ELR (cell line): ENCODE data around the gene ANKRD1.
"Not testable (repeated sequence)": the region's sequence is repeated elsewhere in the genome, so short reads cannot be mapped to it uniquely, and the experiment has no call there.

Source experiments
- DNase-seq: peaks from one replicate; pipeline ENCODE4 v3.0.0-alpha.2; 2015; ENCODE audit warnings: low read depth

ANKRD1 gene

DNA sequence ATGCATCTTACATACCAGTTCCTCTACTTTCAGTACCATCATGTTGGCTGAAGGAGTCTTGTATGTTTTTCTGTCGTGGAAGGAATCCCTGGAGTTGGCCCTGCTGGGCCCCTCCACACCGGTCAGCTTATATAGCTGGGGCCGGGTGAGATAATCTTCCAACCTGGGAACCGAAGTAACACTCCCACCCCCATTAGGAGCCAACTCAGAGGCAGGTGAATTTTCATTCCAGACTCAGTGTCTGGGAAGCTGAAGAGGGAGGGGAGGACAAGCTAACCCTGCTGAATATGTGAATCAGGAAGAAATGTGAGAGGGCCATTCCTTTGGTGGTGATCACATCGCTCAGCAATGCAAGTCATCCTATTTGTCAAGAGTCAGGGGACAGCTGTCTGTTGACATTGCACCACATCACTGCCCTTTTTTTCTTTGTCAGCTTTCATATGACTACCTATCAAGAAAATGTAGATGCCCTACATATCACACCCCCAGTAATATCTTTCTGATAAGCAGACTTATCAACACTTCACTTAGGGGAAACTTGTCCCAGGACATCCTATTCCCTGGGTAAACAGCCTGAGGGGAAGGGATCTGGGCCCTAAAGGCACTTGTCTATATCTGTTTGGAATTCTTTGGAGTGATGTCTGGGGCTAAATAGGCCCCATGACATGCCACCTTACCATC, at the start of gene ANKRD1:
ANKRD1 (minus strand) TSS at position 102 of the 681 bp plus-strand sequence; CDS start at position 42, 60 bp downstream.
- peak; percentile 94 for DNase-seq

DNA sequence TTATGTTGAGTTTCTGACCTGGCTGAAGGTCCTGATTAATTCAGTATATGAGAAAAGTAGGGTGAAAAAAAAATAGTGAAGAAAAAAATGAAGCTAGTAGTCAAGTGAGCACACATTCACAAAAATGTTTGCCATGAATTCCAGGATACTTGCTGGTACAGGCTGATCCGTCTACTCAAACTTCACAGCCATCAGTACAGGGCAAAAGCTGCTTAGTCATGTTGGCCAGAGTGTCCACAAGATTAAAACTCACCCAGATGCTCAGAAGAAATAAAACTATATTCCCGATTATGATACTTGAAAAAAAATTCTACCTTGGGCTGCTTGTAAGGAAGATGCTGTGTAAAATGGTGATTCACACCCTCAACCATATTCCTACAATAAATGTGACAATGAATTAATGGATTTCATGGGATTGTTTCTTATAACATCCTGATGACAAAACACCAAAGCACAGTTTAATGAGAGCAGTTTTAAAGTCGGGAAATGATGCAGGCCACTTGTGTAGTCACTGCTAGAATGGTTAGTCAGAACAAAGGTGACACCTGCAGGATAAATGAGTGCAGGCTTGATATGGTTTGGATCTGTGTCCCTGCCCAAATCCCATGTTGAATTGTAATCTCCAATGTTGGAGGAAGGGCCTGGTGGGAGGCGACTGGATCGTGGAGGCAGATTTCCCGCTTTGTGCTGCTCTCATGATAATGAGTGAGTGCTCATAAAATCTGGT, 49.2 kb upstream of the ANKRD1 start:
- DNase-seq: peak; percentile 59

DNA sequence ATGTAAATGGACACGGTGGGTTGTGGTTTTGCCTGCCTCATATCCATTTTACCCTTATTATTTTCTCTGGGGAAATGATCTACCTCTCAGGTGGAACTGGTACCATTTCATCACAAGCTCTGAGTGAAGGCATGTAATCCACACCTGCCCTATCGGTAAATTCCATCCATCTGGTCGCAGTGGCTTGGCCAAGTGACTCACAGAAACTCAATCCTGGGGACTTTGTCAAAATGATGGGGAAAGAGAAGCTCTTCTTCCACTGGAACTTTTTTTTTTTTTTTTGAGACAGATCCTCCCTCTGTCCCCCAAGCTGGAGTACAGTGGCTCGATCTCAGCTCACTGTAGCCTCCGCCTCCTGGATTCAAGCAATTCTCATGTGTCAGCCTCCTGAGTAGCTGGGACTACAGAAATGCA, 48.2 kb upstream of the ANKRD1 start:
- DNase-seq: peak; percentile 27

DNA sequence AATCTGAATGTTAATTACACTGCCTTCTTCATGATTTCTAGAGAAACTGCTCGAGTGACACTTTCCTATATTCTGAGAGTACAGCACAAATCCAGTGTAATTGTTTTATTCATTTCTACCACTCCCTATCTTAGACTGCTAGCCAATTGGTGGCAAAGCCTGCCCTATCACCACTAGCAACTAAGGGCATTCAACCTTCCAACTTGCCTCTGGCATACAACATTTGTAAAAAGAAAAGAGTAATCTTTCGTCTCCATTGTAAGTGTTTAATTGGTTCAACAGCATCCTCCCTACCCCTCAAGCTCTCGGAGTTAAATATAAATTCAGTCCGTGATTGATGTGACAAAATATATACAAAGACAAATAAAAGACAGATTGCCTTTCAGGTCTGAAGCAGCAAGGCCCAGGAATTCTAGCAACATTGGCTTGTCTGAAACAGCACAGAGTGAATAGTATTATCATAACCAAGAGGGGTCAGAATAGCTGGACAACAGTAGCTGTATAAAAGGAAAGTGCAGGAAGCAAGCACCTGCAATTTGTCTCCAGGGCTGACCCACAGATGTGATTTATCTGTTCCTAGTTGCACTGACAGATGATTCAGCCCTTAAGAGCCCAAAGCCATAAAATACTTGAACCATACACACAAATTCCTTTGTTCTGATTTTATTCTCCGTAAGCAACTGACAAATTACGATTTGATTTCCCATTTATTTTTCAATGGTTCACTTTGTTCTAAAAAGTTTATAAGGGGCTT, 47.6 kb upstream of the ANKRD1 start:
- DNase-seq: peak; percentile 93

DNA sequence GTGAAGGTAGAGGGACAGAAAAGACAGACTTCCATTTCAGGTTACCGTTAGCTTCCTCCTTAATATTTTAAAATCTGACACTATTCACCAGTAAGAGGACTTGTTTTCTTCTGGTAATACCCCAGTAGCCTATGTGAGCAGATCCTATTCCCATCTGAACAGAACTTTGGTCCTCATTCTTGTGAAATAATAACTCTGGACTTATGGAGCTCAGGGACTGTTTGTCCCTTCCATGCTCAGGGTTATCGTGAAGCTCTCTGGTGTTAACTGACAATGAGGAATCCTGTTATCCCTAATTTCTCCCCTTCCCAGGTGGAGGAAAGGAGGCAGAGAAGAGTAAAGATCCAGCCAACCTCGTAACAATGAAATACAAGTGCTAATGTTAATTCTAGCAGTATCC, 47.0 kb upstream of the ANKRD1 start:
- no peak for DNase-seq

DNA sequence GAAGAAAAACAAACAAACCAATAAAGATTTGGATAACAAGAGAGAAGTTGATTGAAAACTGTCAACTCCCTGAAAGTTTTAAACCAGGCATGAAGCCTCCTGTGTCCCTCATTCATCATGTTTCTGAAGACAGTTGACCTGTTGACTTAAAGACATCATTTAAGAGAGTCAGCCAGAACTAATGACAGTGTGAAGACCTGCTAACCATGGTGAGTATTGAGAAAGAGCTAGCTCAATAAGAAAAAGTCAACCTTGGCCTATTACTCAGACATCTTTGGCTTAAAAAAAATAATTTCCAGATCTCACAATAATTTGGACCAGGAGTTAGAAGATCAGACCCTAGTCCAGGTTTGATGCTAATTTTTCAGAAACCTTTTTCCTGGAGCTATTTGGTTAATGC, 45.3 kb upstream of the ANKRD1 start:
- DNase-seq: no peak

DNA sequence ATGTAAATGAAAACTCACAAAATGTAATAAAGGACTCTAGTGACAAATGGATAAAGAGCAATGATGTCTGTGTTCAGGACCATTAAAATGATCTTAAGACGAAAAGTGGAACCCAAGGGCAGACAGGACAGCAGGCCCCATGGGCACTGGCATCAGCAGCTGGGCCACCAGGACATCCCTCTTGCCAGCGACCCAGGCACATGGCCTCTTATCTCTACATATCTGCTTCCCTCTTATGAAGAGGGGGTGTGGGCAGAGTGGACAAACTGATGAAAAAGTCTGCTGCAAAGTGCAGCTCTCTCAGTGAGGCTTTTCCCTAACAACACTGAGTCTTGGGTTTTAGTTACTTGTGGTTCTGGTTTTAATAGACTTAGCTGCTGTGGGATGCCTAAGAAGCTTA, 44.8 kb upstream of the ANKRD1 start:
- no peak for DNase-seq

DNA sequence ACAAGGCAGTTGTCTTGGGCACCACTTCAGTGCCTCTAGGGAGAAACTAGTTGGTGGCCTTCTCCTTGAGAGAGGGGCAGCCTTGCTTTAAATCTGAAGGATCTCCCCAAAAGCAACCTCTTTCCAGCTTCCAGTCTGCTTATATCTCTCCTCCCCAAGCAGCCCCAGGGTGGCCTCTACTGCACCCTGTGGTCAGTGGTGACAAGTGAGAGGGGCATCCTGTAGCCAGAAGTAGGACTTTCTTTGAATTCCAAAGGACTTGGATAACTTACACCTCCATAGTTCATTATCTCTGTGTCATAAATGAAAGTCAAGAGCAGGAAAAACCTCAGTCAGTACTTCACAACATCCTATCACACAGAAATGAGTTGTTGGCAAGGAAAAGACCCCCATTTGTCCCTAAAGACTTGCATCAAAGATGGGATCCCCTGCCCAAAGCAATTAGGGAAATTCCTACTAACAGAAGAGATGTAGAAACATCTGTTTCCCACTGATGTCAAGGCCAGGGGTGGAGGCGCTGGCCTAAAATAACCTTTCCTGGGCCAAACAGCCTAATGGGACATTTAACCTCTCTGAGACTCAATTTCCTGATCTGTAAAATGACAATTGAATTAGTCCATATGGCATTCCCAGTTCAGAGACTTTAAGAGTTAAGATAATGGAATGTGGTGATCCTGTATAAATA, 44.0 kb upstream of the ANKRD1 start:
- DNase-seq: no peak

DNA sequence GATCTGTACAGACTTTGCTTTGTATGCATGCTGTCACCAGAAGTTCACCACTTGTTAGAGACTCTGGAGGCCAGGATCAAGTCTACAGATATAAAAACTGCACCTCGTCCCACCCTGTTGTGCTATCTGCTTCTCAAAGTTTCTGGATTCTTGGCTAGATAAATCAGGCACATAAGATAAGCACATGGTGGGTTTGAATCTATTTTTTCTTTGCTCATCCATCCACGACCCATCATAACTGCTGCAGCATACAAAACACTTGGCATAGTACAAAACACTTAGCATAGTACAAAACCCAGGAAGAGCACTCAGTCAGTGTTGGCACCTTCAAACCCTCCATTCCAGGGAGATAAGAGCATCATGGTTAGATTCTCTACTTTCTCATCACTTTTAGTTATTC, 42.4 kb upstream of the ANKRD1 start:
- no peak for DNase-seq

DNA sequence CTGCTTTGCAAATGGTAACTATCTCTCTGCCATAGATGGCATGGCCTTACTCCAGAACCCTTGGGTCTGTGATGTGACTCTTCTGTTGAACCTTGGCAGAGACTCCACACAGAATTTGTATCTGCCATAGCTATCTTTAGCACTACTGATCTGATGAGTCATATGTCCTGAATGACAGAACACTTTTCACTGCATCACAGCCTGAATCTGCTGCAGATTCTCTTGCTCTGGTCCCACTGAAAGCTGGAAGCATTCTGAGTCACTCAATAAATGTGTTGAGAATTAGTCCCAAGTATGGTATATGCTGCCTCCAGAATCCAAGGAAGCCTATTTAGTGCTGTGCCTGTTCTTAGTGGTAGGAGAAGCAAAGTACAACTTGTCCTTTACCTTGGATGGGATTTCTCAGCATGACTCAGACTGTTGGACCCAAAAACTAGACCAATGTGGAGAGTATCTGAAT, 39.5 kb upstream of the ANKRD1 start:
- DNase-seq: peak; percentile 88

DNA sequence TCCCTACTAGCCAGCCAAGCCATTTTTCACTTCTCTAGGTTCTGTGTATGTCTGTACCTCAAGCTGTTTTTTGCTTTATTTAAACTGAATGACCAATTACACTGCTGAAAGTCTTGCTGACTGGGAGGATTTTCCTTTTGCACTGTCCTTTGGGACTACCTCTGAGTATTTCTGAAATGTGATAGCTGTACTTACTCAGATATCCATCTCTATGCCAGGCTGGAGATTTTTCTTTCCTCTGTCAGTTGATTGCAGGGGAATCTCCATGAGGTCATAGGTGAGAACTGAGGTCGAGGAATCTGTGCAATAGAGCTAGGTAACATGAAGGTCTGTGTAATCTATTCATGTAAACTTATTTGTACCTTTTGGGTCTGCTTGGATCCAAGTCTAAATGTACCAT, 38.9 kb upstream of the ANKRD1 start:
- no peak for DNase-seq

DNA sequence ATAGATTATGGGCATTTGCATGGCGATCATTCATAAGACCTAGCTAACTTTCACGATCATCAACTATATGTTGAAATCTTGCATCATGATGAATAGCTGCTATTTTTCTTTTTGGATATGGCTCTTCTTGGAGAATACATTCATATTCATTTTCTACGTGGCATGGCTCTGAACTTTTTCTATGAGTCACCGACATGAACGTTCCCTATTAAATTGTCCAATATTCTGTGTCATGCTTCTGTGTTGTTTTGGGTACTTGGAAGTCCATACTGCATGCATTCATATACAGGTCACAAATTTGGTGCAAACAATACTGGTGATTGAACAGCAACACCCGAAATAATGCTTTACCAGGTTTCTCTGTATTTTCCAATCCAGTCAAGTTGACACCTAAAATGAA, 37.9 kb upstream of the ANKRD1 start:
- DNase-seq: peak; percentile 8

DNA sequence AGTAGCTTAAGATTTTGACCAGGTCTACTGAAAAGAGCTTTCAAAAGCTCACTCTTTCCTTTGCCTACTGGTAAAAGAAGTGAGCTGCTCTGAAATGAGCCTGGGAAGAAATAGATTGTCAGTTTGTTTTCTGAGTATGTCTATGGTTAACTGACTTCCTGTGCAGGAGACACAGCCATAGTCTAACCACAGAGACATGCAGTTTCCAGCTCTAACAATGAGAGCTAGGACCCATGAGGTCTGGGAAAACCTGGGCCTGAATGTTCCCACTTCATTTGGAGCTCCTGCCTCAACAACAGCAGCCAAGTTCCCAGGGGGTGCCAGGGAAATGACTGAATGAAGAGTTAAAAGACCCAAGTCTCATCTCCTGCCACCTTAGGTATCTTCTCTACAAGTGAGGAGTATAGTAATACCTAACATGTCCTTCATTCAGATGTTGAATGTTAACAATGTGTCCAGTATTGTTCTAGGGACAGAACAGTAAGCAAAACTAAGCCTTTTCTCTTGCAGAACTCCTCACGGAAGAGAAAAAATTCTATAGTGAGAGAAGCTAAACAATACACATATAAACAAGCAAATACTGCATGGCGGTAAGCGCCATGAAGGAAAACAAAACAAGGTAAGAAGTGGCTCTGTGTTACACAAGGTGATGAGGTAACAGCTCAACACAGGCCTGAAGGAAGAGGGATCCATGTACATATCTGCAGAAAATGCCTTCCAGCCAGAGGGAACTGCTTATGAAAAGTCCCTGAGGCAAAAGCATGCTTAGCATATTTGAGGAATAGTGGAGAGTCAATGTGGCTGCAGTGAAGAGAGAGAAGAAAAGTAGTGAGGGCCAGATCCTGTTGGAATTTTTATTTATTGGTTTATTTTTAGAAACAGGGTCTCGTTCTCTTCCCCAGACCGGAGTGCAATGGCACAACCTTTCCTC, 26.4 kb upstream of the ANKRD1 start:
- DNase-seq: peak; percentile 39

DNA sequence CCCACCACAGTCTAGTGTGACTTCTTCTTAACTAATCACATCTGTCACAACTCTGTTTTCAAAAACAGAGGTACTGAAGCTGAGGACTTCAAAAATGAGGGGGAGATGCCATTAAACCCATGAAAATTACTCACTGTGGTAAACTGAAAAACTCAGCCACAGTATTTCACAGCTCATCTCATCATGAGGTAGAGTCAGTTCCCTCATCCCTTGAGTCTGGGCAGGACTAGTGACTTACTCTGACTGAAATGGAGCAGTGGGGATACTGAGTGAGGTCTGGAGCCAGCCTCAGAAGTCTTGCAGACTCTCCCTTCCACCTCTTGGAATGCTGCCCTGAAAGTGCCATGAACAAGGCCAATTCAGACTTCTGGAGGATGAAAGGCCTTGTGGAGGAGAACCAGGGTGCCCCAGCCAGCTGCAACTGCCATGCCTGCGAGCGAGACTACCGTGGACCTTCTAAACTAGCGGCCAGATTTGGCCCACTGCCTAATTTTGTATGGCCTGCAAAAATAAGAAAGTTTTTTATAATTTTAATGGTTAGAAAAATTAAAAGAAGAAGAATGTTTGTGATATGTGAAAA, 24.7 kb upstream of the ANKRD1 start:
- no peak for DNase-seq

DNA sequence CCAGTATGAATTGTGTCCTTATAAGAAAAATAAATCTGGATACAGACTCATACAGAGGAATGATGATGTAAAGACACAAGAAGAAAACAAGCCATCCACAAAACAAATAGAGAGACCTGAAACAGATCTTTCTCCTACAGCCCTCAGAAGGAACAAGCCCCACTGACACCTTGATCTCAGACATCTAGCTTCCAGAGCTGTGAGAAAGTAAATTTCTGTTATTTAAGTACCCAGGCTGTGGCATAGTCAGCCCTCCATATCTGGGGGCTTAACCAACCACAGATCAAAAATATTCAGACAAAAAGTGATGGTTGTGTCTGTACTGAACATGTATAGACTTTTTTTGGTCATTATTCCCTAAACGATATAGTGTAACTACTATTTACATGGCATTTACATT, 23.9 kb upstream of the ANKRD1 start:
- no peak for DNase-seq

DNA sequence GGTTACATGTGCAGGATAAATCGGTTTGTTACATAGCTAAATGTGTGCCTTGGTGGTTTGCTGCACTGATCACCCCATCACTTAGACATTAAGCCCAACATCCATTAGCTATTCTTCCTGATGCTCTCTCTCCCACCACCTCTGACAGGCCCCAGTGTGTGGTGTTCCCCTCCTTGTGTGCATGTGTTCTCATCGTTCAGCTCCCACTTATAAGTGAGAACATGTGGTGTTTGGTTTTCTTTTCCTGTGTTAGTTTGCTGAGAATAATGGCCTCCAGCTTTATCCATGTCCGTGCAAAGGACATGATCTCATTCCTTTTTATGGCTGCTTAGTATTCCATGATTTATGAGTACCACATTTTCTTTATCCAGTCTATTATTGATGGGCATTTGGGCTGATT, 22.1 kb upstream of the ANKRD1 start:
- not testable (repeated sequence) for DNase-seq

DNA sequence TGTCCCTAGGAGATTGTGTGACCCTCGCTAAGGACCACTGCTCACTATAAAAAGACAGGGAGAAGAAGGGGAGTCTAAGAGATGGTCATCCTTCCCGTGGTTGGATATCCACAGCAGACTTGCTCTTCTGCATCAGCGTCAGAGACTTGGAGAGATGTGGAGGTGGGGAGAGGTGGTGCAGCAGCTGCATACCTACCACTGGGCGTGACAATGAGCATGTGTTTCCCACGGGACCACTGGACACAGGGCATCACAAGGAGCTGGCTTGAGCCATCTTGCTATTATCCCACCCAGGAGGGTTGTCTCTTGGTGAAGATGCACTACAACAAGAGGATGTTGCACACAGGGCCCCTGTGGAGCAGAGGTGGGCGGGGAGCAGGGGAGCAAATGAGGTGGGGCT, 18.8 kb upstream of the ANKRD1 start:
- DNase-seq: no peak

DNA sequence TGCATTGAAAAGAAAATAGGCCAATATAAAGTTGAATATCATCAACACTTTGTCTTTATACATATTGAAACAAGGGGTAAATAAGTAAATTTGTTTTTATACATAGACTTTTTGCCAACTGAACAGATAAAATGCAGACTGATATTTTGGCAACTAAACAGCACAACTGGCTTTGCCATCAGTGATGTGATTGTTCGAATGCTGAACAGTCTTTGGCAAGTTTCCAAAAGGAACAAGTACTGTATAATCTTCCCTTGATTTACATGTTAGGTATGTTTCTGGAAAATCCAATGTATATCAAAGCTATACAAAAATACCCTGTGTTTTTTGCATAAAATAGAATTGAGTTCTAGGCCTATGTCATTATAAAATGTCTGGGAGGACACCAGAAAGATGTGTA, 18.2 kb upstream of the ANKRD1 start:
- DNase-seq: no peak

DNA sequence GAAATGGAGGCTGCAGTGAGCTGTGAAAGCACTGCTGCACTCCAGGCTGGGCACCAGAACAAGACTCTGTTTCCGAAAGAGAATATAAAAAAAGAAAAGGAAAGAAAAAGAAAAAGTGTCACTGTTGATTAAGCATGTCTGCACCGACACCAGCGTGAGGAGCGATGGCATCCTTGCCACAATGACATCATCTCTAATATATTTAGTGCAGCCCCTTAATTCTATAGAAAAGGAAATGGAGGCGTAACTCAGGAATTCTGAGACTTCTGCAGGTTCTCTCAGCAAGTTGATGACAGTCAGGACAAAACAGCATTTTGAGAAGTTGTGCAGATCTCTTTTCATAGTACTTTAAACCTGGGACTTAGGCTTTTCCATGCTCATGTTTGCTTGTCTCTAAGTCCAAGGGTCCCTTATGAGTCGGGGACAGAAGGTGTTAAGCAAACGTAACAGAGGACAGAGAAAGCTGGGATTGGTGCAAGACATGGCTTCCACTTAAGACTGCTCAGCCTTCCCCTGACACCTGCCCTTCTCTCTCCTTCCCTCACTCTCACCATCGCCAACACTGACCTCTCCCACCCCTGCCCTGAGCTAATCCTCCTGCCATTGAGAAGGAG, 16.9 kb upstream of the ANKRD1 start:
- DNase-seq: peak; percentile 36

DNA sequence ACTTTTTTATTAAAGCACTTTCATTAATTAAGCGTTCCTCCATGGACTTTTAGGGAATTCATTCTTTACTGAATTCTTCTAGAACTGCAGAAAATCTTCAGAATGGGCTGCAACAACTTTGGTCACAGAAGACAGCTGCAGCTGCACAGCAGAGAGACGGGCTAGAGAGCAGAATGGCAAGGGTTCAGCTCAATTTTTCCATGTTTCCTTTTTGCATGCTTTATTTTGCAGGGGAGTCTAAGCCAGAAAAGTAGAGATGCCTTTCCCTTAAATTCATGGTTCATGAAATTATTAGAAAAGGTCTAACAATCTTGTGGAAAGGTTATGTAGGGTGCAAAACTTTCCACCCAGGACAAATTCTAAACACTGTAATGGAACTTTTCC, 15.4 kb upstream of the ANKRD1 start:
- no peak for DNase-seq
